SU-DHL-6 (cell line): ENCODE measurements around the gene TH.

ENCODE experiments used
- EZH2phosphoT487 ChIP-seq: fragments of 200-600 bp; sonication (generic), shearing (Covaris generic); conservative IDR thresholded peaks from 2 replicates; pipeline ENCODE4 v1.6.1; 2018; ENCODE audit warnings: mild to moderate bottlenecking, antibody characterized with exemption, low read length, moderate library complexity, mixed read lengths
- TF ChIP-seq, protein P1 (sequence below): fragments of 200-600 bp; sonication (generic); IDR thresholded peaks from one replicate; pipeline ENCODE4 v1.5.1; 2017; ENCODE audit warnings: antibody characterized with exemption, mild to moderate bottlenecking, low read length, moderate library complexity; ENCODE audit not compliant: insufficient read depth, poor library complexity, severe bottlenecking

DNA sequence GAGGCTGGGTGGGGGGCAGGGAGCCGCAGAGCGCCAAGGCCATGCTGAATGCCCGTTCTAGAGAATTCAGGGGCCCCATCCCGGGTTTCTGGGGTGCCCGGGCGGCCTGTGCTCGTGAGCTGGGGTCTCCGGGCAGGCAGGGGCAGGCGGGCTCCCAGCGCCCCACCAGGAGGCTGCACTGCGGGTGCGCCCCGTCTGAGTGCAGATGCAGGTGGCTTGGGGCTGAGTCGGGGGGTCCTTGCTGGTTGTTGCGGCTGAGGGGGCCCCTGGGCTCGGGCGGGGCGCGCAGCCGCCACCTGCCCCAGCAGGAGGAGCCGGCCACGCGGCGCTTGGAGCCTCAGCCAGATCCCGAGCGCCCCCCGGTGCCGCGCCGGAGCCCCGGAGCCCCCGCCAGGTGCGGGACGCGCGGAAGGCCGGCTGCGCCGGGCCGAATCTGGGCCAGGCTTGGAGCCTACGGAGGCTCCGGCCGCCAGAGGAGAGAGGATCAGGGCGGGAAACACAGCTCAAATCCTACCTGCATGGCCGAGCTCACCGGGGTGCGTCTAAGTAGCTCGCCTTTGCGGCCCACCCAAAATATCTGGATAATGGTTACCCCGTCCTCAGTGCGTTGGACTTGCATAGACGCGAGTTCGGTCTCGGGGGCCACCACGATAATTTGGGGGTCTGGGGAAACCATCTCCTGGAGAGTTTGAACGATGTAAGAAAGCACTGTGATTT lies 31.8 kb downstream of the TH start:
- TF ChIP-seq, protein P1, sequence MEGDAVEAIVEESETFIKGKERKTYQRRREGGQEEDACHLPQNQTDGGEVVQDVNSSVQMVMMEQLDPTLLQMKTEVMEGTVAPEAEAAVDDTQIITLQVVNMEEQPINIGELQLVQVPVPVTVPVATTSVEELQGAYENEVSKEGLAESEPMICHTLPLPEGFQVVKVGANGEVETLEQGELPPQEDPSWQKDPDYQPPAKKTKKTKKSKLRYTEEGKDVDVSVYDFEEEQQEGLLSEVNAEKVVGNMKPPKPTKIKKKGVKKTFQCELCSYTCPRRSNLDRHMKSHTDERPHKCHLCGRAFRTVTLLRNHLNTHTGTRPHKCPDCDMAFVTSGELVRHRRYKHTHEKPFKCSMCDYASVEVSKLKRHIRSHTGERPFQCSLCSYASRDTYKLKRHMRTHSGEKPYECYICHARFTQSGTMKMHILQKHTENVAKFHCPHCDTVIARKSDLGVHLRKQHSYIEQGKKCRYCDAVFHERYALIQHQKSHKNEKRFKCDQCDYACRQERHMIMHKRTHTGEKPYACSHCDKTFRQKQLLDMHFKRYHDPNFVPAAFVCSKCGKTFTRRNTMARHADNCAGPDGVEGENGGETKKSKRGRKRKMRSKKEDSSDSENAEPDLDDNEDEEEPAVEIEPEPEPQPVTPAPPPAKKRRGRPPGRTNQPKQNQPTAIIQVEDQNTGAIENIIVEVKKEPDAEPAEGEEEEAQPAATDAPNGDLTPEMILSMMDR = no peak
- no peak for TF ChIP-seq EZH2phosphoT487
